ENCODE data around the gene RIPK4.

GRCh38 chr21:41765973-41766882 lies 624 bp downstream of the RIPK4 start:
- no peak for TF ChIP-seq CTCF (IDR thresholded peaks at IDR 0.05)
- TF ChIP-seq POLR2A (IDR thresholded peaks at IDR 0.05; ENCODE audit: low read depth): no peak

Measured in esophagus muscularis mucosa (tissue), 3 donors.